H9 (cell line): ENCODE data around the gene CASK. TPM values are rescaled to one million over a fixed set of nuclear protein-coding genes. Genes with fewer than 3 reads are reported as not detected.

Experiments
- DNase-seq: peaks from one replicate; pipeline ENCODE4 v3.0.0-alpha.2; 2017
- H2AFZ ChIP-seq: one replicate; pipeline ENCODE4 v1.6.1; 2013; ENCODE audit warnings: mild to moderate bottlenecking, low read length, control low read depth, moderate library complexity
- H2AK5ac ChIP-seq: 2 replicates; pipeline ENCODE4 v1.6.1; 2013; ENCODE audit warnings: low read length, control low read depth, mixed read lengths; ENCODE audit not compliant: insufficient read length
- H2BK120ac ChIP-seq: one replicate; pipeline ENCODE4 v1.6.1; 2013; ENCODE audit warnings: low read depth, mild to moderate bottlenecking, low read length, control low read depth, inconsistent platforms; ENCODE audit not compliant: poor library complexity, severe bottlenecking
- H2BK12ac ChIP-seq: 2 replicates; pipeline ENCODE4 v1.6.1; 2013; ENCODE audit warnings: low read length, control low read depth, mixed read lengths, low read depth; ENCODE audit not compliant: insufficient read length
- H2BK15ac ChIP-seq: 2 replicates; pipeline ENCODE4 v1.6.1; 2013; ENCODE audit warnings: low read depth, low read length, control low read depth
- H2BK20ac ChIP-seq: one replicate; pipeline ENCODE4 v1.6.1; 2013; ENCODE audit warnings: low read depth, mild to moderate bottlenecking, low read length, control low read depth, inconsistent platforms; ENCODE audit not compliant: poor library complexity, severe bottlenecking
- H2BK5ac ChIP-seq: 2 replicates; pipeline ENCODE4 v1.6.1; 2013; ENCODE audit warnings: low read length, control low read depth, mixed read lengths; ENCODE audit not compliant: insufficient read length
- H3K14ac ChIP-seq: 2 replicates; pipeline ENCODE4 v1.6.1; 2013; ENCODE audit warnings: low read length, control low read depth; ENCODE audit not compliant: insufficient read depth
- H3K18ac ChIP-seq: 2 replicates; pipeline ENCODE4 v1.6.1; 2013; ENCODE audit warnings: low read depth, mild to moderate bottlenecking, mixed read lengths, low read length, control low read depth; ENCODE audit not compliant: insufficient read length
- H3K23ac ChIP-seq: 2 replicates; pipeline ENCODE4 v1.6.1; 2013; ENCODE audit warnings: low read length, control low read depth, mixed read lengths, low read depth; ENCODE audit not compliant: insufficient read length
- H3K23me2 ChIP-seq: 2 replicates; pipeline ENCODE4 v1.6.1; 2013; ENCODE audit warnings: low read depth, mild to moderate bottlenecking, mixed read lengths, low read length, control low read depth; ENCODE audit not compliant: insufficient read length, poor library complexity, severe bottlenecking
- H3K27ac ChIP-seq: 2 replicates; pipeline ENCODE4 v1.5.1; 2013; ENCODE audit warnings: low read length, control low read depth, mixed read lengths, low read depth; ENCODE audit not compliant: insufficient read length
- H3K27me3 ChIP-seq: 2 replicates; pipeline ENCODE4 v1.6.1; 2013; ENCODE audit warnings: low read length, control low read depth, inconsistent platforms; ENCODE audit not compliant: insufficient read depth
- H3K4ac ChIP-seq: 2 replicates; pipeline ENCODE4 v1.6.1; 2013; ENCODE audit warnings: low read depth, mild to moderate bottlenecking, control low read depth, inconsistent platforms, low read length, moderate library complexity
- H3K4me1 ChIP-seq: 2 replicates; pipeline ENCODE4 v1.6.1; 2013; ENCODE audit warnings: low read length, control low read depth, inconsistent platforms; ENCODE audit not compliant: insufficient read depth
- H3K4me2 ChIP-seq: 2 replicates; pipeline ENCODE4 v1.6.1; 2013; ENCODE audit warnings: low read length, control low read depth, mixed read lengths; ENCODE audit not compliant: insufficient read length, insufficient read depth
- H3K56ac ChIP-seq: 2 replicates; pipeline ENCODE4 v1.6.1; 2013; ENCODE audit warnings: low read depth, mild to moderate bottlenecking, mixed read lengths, low read length, control low read depth; ENCODE audit not compliant: insufficient read length
- H3K79me1 ChIP-seq: 2 replicates; pipeline ENCODE4 v1.6.1; 2013; ENCODE audit warnings: low read depth, mild to moderate bottlenecking, moderate library complexity, low read length, control low read depth, inconsistent platforms; ENCODE audit not compliant: insufficient read depth, poor library complexity, severe bottlenecking
- H3K79me2 ChIP-seq: 2 replicates; pipeline ENCODE4 v1.6.1; 2013; ENCODE audit warnings: low read length, control low read depth, inconsistent platforms; ENCODE audit not compliant: insufficient read depth
- H3K9ac ChIP-seq: 2 replicates; pipeline ENCODE4 v1.6.1; 2013; ENCODE audit warnings: low read length, control low read depth, mixed read lengths; ENCODE audit not compliant: insufficient read length; ENCODE audit errors: extremely low read depth
- H3K9me3 ChIP-seq: one replicate; pipeline ENCODE4 v1.6.1; 2013; ENCODE audit warnings: low read depth, low read length, inconsistent platforms; ENCODE audit not compliant: control insufficient read depth
- H3T11ph ChIP-seq: one replicate; pipeline ENCODE4 v1.6.1; 2013; ENCODE audit warnings: mild to moderate bottlenecking, low read length, control low read depth, inconsistent platforms
- H4K20me1 ChIP-seq: one replicate; pipeline ENCODE4 v1.6.1; 2013; ENCODE audit not compliant: control insufficient read depth, insufficient read length, insufficient read depth
- H4K5ac ChIP-seq: 2 replicates; pipeline ENCODE4 v1.6.1; 2013; ENCODE audit warnings: low read depth, mild to moderate bottlenecking, mixed read lengths, low read length, control low read depth; ENCODE audit not compliant: insufficient read length
- H4K8ac ChIP-seq: replicated peaks from 2 replicates; pipeline ENCODE4 v1.6.1; 2013; ENCODE audit warnings: low read length, control low read depth, mixed read lengths, low read depth; ENCODE audit not compliant: insufficient read length
- H4K91ac ChIP-seq: 2 replicates; pipeline ENCODE4 v1.6.1; 2013; ENCODE audit warnings: low read depth, mild to moderate bottlenecking, moderate library complexity, mixed read lengths, low read length, control low read depth; ENCODE audit not compliant: insufficient read length
- H3K27ac Mint-ChIP-seq, 3 experiments: 2 replicates in 2 of 3; 3 replicates in 1 of 3; pipeline ENCODE4 v1.8.0; 2020 to 2021; ENCODE audit warnings: mixed read lengths in 3 of 3, mild to moderate bottlenecking in 1 of 3, moderate library complexity in 1 of 3
- H3K27me3 Mint-ChIP-seq: 2 replicates; pipeline ENCODE4 v1.8.0; 2021; ENCODE audit warnings: low read depth, mild to moderate bottlenecking, moderate library complexity, mixed read lengths
- H3K36me3 Mint-ChIP-seq, 3 experiments: 2 replicates in 2 of 3; 3 replicates in 1 of 3; pipeline ENCODE4 v1.8.0; 2020 to 2021; ENCODE audit warnings: low read depth in 3 of 3, mixed read lengths in 3 of 3; ENCODE audit not compliant: insufficient read depth in 1 of 3
- H3K4me1 Mint-ChIP-seq, 2 experiments: 2 replicates each; pipeline ENCODE4 v1.8.0; 2020; ENCODE audit warnings: mixed read lengths in 2 of 2
- H3K4me3 Mint-ChIP-seq, 2 experiments: 2 replicates in 1 of 2; 3 replicates in 1 of 2; pipeline ENCODE4 v1.8.0; 2020 to 2021; ENCODE audit warnings: mild to moderate bottlenecking in 2 of 2, mixed read lengths in 2 of 2, moderate library complexity in 1 of 2
- H3K9me3 Mint-ChIP-seq, 2 experiments: 2 replicates in 1 of 2; 3 replicates in 1 of 2; pipeline ENCODE4 v1.8.0; 2020; ENCODE audit warnings: mild to moderate bottlenecking in 2 of 2, mixed read lengths in 2 of 2, moderate library complexity in 1 of 2
- CTCF ChIP-seq: fragments of 200-600 bp; sonication (generic); conservative IDR thresholded peaks from 3 replicates; pipeline ENCODE4 v1.8.0; 2021; ENCODE audit warnings: antibody characterized with exemption, mild to moderate bottlenecking
- WGBS: extraction: QIAGEN DNeasy Blood & Tissue Kit; methylation state at CpG from one replicate; pipeline ENCODE4 v1.1.7; 2013; ENCODE audit warnings: missing lambda C conversion rate, low lambda C conversion rate, mixed read lengths; ENCODE audit not compliant: insufficient read length; ENCODE audit errors: extremely low coverage; 5-methylcytosine and 5-hydroxymethylcytosine counted together
- total RNA-seq: library from RNA; stranded (reverse); gene quantifications from 2 replicates; pipeline ENCODE4 v1.2.1, GENCODE V29; 2021

Gene CASK
- total RNA-seq, 1 experiment from 2014 or later: 44.1 TPM

GRCh38 chrX:41946235-41946634 lies 22.9 kb upstream of the CASK start:
- Histone ChIP-seq H3K27ac (peak overlapping the region; percentile 67), H3K4ac (no peak overlapping the region), H4K8ac (no peak overlapping the region), H2AK5ac (no peak overlapping the region), H3K79me1 (no peaks in the 10 kb centered on the region), H3K9ac (no peak overlapping the region), H3K79me2 (no peaks in the 10 kb centered on the region), H2BK20ac (no peak overlapping the region), H3T11ph (no peak overlapping the region), H3K4me2 (no peak overlapping the region), H3K18ac (no peak overlapping the region), H4K20me1 (no peaks in the 10 kb centered on the region), H3K9me3 (no peaks in the 10 kb centered on the region), H2BK5ac (no peak overlapping the region), H3K23ac (no peak overlapping the region), H3K27me3 (no peaks in the 10 kb centered on the region), H2AFZ (no peak overlapping the region), H4K5ac (no peak overlapping the region), H2BK12ac (no peak overlapping the region), H2BK15ac (no peak overlapping the region), H4K91ac (no peak overlapping the region), H2BK120ac (no peak overlapping the region), H3K14ac (no peak overlapping the region), H3K4me1 (peaks cover 11% of the 10 kb centered on the region; the same call in 1 of the 2 replicates), H3K23me2 (no peaks in the 10 kb centered on the region), H3K56ac (no peak overlapping the region)
- Mint-ChIP-seq H3K4me3 (no peak overlapping the region), H3K27ac (peak overlapping the region in 2 of 3 experiments; percentile 76 to 88; a peak in 3 of 7 replicates), H3K9me3 (peaks cover 27 to 41% of the 10 kb centered on the region in 2 experiments), H3K4me1 (peaks cover 19% of the 10 kb centered on the region in 2 experiments), H3K36me3 (peaks cover 0 to under 1% (median under 1%) of the 10 kb centered on the region in 3 experiments; a peak in 3 of 7 replicates), H3K27me3 (no peaks in the 10 kb centered on the region)
- DNase-seq: no peak
- no peak for TF ChIP-seq CTCF
- no CpG with 5 or more reads among the region's 3 CpGs for WGBS
